Gastrocnemius medialis (tissue), 4 donors: Measurements from ENCODE around the gene GRHPR.
A peak's percentile ranks its signal among the peaks of the same experiment; 100 is the strongest.

Source experiments
- CTCF ChIP-seq, 5 experiments: fragments of 450-650 bp in 3 of 5; fragments of 200-600 bp in 2 of 5; sonication (generic) in 2 of 5; IDR thresholded peaks in 4 of 5; conservative IDR thresholded peaks in 1 of 5; 1 replicate in 4 of 5; 2 replicates in 1 of 5; pipeline ENCODE4 v1.5.1; 2016 to 2019; ENCODE audit warnings: antibody characterized with exemption in 5 of 5, mild to moderate bottlenecking in 3 of 5, moderate library complexity in 3 of 5
- POLR2A ChIP-seq, 2 donors: fragments of 450-650 bp; IDR thresholded peaks; one replicate each; pipeline ENCODE4 v1.6.1; 2017; ENCODE audit warnings: antibody characterized with exemption in 2 of 2, mild to moderate bottlenecking in 2 of 2, moderate library complexity in 2 of 2

DNA sequence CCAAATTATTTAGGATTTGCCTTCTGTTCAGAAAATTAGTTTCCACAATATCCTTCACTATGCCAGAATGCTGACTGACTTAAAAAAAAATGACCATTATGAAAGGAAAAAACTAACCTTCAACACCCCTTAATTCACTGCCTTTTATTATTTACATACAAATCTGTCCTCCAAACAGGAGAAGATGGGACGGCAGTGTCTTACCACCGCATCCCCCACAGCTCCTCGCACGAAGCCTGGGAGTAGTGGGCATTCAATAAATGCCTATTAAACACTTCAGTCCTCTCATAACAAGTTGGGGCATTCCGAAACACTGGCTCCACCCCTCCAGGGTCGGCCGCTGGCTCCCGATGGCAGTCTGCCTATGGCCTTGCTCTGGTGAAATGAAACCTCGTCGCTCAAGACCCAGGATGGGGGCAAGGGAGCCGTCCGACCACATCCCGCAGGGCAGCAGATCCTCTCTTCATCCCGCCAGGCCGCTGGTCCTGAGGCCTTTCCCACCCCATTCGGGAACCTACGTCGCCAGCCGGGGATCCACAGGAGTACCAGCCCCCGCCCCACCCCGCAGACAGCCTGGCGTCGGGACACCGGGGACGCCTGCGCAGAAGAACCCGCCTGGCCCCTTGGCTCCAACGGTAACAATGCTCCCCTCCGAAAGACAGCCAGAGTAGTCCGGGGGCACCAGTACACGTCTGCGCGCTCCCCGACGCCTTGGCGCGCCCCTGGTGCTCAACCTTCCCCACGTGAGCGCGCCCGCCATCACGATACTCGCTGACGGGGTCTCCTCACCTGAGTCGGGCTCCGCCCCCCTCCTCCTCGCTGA is 42.1 kb downstream of the GRHPR start:
- no peak for TF ChIP-seq CTCF (IDR thresholded peaks at IDR 0.05 in 4 of 5, conservative IDR thresholded peaks at IDR 0.05 in 1 of 5)
- peak; percentile 54 to 57 for TF ChIP-seq POLR2A (IDR thresholded peaks at IDR 0.05)
